HG03571 (cell line): ENCODE data around the gene SH3TC1.

Experiments
- ATAC-seq: cut with Tn5 transposase; IDR thresholded peaks from one replicate; pipeline ENCODE4 v1.9.1; 2021; ENCODE audit not compliant: unreplicated experiment

Gene SH3TC1

DNA sequence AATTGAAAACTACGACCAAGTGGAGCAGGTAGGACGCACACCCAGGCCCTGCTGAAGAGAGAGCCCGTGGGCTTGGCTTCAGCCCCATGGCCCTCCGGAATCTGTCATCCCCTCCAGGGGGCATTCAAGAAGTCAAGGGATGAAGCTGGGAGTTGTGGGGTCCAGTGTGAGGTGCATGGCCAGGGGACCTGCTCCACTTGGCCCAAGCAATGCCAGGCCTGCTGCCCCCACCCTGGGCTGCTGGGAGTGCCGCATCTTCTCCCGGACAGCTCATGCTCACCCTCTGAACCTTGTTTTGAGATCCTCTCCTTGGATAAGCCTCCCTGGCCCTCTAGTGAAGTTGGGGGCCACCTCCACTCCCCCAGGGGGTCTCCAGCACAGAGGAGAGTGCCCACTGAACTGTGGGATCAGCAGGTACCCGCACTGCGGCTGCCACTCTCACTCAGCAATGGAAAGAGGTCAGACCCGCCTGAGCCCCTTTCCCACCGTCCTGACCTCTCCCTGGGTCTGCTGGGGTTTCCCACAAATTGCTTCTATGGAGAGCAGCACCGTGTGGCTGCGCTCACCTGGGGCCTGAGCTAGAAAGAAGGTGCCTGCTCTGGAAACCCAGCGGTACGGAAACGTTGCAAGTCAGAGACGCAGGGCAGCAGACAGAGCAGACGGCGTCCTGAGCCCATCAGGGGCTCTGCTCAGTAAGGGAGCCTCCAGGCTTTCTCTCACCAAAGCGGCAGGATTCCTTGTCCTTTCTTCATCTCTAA is 35.5 kb upstream of the SH3TC1 start:
- ATAC-seq: no peak

DNA sequence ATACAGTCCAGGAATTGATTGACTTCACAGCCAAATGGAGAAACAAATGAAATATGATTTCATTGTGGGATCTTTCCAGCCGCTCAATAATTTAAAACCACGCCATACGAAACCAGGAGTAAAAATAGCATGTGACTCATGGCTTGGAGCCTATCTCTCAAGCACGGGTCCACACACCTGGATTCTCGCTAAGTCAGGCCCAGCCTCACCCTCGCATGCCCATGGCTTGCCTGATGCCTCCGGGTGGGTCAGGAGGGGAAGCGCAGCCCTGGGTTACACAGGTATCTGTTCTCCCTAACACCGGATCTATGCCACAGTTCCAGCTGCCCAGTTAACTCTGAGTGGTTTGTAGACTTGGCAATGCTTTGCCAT is 34.9 kb upstream of the SH3TC1 start:
- no peak for ATAC-seq

DNA sequence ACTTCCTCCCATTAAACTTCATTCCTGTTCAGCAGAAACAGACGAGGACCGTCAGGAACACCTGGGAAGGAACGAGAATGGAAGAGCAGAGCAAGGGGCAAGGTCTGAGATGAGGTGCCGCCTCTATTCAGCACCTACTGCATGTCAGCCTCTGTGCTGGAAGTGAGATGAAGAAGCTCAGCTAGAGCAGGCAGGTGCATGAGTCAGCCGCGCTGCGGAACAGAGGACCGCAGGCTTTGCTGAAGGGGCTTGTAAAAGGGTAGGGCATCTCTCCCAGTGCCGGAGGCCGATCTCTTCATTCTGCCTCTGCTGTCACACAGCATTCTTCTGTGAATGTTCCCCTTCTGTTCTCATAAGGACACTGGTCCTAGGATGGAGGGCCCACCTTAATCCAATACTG is 34.4 kb upstream of the SH3TC1 start:
- no peak for ATAC-seq

DNA sequence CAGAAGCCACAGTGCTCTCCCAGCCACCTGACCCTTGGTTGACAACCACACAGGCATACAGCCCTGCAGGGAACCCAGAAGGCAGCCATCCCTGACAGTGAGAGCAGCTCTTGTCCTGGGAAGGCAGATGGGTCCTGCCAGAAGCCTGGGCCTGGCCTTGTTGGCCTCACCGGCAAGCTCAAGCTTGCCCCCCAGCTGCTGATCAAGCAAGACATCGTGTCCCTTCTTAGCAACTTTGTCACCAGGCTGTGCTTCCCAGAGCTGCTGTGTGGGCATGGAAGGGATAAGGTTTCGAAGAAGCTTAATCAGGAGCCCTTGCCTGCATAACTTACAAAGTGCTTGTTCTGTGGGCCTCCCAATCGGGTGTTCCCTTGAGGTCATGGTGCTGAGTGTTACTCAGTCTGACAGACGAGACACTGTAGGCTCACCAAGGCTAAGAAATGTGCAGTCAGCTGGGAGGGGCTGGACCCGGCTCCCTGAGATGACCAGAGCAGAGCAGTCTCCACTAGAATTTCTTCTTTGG is 33.7 kb upstream of the SH3TC1 start:
- no peak for ATAC-seq

DNA sequence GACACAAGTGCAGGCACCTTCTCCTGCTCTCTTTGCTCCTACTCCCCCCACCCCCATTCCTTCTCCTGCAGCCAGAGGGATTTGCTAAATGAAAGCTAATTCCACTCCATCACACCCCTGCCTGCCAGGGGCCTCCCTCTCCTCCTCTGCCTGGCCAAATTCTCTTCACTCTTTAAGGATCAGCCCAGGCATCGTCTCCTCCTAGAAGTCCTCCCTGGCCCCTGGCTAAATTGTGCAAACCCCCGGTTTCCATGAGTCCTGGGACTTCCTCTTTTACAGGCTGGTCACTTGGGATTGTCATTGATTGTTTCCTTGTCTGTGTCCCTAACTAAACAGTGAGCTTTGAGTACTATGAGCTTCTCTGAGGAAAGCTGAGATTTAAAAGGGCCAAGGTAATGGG is 31.8 kb upstream of the SH3TC1 start:
- no peak for ATAC-seq

DNA sequence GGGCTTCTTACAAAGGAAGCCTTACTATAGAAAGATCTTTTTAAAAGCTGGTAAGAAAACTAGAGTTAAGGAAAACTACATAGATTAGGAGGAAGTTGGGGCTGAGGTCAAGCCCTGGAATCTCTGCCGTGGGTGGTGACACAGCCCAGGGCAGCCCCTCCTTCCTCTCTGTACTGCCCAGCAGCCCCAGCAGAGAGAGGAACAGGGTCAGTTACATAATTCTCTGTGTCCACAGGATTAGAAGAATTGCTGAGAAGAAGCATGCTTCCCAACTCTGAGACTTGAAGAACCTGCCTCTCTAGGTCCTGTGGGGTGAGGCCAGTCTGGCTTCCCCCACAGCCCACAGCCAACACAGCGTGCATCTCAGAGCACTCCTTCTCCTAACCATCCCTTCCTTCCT is 31.3 kb upstream of the SH3TC1 start:
- ATAC-seq: no peak

DNA sequence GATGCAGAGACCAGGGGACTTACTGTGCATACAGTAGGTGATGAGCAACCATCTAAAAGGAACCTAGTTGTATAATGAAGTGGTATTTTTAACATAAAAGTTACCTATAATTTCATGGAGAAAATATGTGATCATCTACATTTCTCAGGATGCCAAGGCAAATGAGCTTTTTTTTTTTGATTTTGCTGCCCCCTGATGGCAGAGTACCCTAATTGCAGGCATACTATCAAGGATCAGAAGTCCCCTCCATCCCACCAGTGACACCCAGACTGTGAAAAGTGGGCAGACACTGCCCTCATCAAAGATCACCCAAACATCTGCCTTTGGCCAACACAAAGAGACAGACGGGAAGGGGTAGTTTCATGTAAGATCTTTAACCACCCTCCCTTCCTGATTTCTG is 30.9 kb upstream of the SH3TC1 start:
- no peak for ATAC-seq

DNA sequence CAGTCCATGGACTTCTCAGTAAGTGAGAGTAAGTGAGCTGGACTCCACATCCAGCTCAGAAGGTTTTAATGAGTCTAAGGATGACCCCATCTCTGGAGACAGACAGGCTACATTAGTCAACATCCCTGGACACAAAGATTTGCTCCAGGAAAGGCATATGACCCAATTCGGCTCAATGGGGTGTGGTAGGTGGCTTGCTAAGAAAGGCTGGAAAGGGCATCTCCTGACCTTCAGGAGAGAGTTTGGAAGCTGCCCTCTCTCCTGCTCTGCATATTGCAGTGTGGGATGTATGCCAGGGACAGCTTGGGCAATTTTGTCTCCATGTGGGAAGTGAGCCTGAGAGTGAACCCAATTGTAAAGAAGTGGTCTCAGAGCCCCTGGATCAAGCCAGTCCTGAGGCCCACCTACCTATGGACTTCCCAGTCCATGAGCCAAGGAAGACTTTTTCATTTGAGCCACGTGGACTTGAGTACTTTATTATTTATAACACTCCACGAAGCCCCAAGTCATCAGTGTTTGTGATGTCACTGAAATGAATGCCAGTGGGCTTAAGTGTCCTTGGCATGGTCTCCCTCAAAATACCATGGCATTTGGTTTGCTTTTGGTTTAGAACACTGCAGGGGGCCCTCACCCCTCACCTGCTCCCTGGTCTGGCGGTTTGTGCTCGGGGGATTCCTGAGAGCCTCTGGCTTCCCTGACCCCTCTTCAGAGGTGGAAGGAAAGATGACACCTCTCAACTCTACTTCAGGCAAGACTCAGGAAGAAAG is 30.1 kb upstream of the SH3TC1 start:
- ATAC-seq: no peak

DNA sequence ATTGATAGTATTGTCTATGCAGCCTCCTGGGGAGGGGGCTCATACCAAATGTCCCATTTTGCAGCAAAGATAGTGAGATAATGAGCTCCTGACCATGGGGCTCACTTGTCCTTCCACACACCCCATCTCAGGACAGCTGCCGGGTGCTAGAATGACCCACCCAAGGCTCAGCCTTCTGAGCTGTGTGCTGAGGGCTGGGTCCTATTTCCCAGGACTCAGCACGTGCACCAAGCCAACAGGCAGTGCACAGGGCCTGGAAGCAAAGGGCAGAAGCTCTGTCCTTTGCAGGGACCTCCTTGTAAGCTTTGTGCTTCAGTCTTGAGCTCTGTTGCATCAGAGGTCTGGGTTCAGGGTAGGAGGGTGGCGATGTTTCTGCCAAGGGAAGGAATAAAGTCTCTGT is 29.3 kb upstream of the SH3TC1 start:
- ATAC-seq: no peak

DNA sequence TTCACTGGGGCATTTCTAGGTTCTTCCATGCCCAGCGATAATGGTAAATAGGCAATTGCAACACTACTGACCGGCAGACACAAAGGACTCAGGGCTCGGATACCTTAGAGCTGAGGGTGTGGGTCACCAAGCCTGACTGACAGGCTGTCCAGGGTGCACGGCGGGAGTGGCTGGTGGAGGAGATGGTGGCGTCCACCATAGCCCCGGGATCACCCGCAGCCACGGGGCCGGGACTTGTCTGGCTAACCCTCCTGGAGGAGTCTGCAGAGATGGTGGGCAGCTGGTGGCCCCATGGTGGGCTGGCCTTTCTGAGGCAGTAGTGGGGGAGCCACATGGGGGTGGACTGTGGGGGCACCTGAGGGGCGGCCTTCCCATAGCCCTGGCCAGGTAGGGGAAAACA is 28.7 kb upstream of the SH3TC1 start:
- no peak for ATAC-seq

DNA sequence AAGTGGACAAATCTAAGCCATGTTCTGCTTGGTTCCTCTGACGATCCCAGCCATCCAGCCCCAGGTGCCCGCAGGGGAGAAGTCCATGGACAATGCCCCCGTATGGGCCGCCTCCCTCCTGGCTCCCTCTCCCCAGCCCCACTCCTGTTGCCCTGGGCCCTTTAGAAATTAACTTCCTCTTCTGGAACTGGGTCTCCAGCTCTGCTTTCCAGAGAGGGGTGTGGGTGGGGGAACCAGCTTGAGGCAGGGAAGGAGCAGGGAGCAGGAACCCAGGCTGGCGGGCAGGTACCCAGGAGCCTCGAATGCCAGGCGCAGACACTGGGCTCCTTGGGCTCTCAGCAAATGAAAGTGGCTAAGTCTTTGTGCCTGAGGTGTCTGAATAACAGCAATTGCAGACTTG is 27.8 kb upstream of the SH3TC1 start:
- no peak for ATAC-seq

DNA sequence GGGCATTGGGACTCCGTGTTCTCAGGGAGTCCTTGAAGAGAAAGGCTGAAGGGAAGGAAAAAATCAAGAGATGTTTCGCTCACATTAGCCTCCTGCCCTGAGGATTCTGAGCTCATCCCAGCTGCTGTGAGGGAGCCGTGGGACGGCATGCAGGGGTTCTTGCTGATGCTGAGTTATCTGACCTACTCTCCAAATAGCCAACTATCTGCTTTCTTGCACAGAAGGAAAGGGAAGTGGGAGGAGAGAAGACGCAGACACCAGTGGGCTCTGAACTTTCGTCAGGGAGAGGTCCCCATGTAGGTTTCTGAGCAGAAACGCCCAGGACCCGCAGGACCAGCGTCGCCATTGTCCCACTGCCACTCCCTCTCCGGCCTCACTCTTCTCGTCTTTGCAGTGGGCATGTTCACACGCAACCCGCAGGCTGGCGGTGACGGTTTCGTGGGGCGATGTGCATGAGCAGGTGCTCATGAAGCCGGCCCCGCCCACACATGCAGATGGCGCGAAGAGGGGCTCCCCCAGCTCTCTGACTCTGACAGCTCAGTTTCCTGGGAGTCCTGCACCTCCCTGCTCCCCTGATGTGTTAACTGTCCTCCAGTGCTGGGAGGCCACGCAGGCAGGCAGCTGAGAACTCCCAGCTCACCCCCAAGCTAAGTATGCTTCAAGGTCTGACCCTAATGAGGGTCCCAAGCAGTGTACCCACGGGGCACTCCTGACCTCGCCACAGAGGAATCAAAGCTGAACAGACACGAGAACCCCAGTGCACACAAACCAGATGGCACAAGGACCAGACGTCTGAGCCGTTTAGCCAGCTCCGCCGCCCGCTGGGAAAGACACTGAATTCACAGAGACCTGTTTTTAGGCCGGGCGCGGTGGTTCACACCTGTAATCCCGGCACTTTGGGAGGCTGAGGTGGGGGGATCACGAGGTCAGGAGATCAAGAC is 26.8 kb upstream of the SH3TC1 start:
- ATAC-seq: peak; percentile 65

DNA sequence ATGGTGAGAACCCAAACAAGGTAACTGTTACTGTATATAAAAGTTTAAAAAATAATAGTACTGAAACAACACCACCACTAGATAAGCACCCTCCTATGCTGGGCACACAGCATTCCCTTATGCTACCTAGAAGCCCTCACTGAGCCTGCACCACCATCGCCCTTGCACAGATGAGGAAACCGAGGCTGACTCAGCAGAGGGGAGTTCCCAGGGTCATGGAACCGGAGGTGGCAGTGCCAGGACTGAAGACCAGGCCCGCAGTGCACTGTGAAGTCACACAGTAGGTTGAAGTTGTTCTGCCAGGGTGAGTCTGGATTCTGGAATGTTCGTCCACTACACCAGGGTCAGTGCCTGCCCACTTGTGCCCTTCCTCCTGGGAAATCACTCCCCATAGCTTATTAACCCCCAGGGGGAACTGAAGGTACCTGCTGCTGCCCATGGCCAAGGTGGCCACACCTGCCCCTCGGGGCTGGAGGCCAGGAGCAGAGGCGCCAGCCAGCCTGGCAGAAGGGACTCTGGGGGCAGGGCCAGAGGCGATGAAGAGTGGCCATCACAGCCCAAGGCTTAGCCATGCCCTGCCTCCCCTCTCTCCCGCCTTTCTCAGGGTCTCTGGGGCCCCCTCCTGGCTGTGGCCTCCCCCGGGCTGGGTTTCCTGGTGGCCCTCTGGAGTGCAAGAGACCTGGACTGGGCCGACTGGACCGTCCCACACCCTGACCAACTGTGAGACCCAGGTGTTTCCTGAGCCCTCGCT is 25.4 kb upstream of the SH3TC1 start:
- no peak for ATAC-seq

DNA sequence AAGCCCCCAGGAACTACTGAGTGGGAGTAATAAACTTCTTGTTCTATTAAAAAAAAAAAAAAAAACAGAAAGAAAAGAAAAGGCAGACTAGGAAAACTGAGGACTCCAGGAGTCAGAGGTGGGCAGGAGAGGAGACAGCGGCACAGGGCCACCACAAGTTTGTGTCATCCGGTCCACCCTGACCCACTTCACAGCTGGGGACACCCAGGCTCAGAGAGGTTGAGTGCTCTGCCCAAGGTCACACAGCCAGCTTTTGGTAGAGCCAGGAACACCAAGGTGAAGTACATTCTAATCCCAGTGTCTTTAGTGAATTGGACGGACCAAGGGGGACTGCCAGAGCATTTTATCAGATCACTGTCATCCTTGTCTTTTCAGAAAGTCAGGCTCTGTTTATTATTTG is 24.1 kb upstream of the SH3TC1 start:
- ATAC-seq: no peak

DNA sequence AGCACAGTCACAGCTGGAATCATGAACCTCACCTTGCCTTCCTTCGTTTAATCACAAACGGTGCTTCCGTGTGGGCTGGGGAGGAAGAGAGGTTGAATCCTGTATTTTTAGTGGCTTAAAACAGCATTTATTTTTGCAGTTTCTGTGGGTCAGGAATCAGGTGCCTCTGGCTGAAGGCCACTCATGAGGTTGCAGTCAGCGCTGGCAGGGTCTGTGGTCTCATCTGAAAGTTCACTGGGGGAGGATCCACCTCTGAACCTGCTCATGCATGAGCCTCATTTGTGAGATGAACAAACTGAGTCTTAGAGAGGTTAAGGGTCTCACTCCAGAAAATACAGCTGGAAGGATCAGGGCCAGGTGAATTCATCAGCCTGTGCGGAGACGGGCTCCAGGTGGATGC is 23.4 kb upstream of the SH3TC1 start:
- ATAC-seq: no peak

DNA sequence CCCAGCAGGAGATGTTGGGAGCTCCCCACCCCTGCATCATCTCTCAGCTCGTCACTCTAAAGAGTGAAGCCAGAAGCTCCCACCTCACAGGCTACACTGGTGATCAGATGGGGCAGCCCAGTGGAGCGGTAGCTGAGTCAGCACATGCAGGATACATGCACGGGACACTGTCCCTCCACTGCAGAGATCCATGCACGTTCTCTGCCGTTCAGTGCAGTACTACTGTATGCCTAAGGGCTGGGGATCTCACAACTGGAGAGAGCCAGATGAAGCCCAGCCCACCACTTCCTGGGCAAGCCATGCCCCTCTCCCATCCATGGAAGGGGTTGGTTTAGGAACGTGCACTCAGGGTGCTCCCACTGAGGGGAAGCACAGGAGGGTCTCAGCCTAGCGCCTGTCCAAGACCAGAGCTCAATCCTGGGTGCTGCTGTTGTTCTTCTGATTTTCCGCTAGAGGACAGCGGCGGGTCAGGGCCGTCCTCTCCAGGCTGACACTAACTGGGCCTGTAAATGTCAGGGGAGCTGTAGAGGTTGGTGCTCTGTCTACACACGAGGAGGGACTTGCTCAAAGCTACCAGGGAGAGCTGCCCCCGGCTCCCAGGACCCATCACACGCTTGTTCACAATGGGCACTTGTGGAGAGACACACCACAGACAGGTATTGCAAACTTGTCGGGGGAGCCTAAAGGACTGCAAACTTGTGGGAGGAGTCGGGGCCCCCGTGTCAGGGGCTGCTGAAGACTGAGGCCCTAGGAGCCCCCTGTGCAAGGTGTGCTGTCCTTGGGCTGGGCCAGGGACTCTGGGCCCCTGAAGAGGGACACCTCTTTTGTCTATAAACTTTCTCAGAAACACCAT is 22.3 kb upstream of the SH3TC1 start:
- ATAC-seq: peak; percentile 57

DNA sequence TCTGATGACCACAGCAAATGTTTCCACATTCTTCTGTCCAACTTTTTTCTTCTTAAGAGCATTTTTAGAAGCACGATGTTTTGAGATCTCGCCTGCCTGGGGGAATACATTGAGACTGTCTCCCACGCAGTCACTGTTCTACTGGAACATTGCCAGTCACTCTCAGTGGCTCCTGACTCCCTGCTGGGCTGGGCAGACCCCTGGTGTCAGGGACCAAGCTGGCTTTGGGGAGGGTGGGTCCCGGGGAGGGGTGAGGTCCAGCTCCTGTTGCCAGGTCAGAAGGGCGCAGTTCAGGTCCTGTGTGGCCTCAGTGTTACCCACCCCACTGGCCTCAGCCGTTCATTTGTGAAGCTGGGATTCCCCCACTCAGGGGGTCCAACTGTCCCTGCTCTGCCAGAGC is 21.5 kb upstream of the SH3TC1 start:
- ATAC-seq: no peak

DNA sequence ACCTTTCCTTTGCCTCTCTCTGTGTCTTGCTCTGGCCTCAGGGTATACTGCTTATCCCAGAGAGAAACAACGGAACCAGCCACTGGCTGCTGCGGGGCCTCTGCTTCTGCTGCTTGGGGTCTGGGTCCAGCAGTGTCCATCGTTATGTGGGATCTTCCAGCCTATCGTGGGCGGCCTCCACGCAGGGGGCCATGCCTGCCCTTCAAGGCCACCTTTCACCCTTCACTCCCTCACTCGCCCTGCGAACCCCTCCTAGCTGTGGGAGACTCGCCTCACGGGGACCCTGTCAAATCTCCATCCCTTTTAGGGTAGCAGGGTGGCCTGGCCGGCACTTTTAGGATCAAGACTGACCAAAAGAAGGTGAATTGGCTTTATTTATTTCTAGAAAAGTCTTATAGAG is 21.1 kb upstream of the SH3TC1 start:
- ATAC-seq: no peak

DNA sequence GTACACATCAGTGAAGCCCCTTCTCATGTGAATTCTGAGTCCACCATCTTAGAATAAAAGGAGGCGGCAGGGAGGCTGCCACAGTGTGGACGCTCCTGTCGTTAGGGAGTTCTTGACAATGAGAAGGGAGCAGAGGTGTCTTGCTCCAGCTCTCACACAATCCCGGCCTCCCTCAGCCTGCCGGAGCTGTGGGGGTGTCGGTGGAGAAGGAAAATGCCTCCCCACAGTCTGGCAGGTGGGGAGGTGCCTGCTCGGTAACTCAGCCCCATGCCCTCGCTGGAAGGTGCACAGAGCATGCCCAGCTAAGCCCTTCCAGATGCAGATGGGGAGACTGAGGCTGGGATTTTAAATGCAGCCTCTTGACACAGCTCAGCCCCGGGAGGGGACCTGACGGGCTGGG is 20.0 kb upstream of the SH3TC1 start:
- ATAC-seq: no peak

DNA sequence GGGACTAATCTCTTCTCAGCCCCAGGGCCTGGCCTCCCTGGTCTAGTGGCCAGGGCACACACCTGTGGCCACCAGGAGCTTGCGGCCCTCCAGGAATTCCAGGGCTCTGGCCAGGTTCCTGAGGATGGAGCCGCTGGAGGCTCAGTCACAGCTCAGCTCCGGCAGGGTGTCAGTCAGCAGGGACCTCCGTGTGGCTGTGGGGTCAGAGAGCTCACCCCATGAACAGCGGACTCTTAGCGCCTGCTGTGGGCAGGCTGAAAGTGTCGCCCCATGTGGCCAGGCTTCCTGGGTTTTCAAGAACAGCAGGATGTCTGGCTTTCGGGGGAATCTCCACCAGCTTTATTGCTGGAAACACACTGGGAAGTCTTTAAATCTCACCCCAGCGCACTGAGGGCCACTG is 19.3 kb upstream of the SH3TC1 start:
- no peak for ATAC-seq
